Caki2 (cell line): Measurements from ENCODE around the gene ARHGEF1. TPM values are rescaled to one million over a fixed set of nuclear protein-coding genes. Genes with fewer than 3 reads are reported as not detected.
"Not testable (repeated sequence)": the region's sequence is repeated elsewhere in the genome, so short reads cannot be mapped to it uniquely, and the experiment has no call there.

Source experiments
- DNase-seq: peaks from one replicate; pipeline ENCODE4 v3.0.0-alpha.2; 2015; ENCODE audit warnings: low read depth
- in situ Hi-C: cut with HindIII; loops from 2 replicates; pipeline ENCODE4 v1.10.0; 2016; ENCODE audit warnings: low sequenced_read_pairs, low pct_unique_long_range_greater_than_20kb, mixed read lengths
- total RNA-seq: library from RNA; depleted of rRNA; stranded (reverse); fragments of >200 nt; shearing (Covaris generic); gene quantifications from 2 replicates; pipeline ENCODE4 v1.2.3, GENCODE V29; 2014; ENCODE audit warnings: low replicate concordance

Gene ARHGEF1
- total RNA-seq, 1 experiment from 2014 or later = 43.6 TPM

DNA sequence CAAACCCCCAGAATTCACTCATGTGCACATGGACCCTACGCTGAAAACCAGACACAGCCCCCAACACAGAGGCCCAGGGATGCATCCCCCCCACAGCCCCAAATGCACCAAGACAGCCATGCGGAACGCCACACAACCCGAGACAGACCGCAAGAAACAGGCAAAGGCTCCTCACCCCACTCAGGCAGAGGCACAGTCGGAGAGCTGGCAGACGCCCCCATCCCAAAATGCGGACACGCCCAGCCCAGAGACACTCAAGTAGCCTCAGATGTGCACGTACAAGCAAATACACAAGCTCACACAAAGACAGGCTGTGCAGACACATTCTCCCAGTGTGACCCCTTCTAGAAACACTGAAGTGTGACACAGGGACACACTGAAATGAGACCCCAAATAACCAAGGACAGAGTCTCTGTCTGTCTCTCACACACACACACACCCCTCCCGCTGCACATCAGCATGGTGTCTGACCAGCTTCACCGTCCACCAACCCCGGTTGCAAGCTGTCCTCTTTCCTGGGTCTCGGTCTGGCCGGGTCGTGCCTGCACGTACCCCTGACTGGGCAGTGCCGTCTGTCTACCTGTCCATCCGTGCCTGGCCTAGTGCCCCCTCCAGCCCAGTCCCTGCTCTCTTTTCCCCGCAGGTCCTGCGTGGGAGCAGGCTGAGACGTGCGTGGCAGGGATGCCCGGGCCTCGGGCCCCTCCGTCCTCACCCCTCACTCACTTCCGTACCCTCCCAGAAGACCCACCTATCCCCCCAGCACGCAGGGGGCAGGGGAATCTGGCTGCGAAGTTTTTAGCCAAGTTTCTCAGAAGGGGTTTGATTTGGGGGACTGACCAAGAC, 29.1 kb downstream of the ARHGEF1 start:
- in situ Hi-C loops = no loop called here
- no peak for DNase-seq

DNA sequence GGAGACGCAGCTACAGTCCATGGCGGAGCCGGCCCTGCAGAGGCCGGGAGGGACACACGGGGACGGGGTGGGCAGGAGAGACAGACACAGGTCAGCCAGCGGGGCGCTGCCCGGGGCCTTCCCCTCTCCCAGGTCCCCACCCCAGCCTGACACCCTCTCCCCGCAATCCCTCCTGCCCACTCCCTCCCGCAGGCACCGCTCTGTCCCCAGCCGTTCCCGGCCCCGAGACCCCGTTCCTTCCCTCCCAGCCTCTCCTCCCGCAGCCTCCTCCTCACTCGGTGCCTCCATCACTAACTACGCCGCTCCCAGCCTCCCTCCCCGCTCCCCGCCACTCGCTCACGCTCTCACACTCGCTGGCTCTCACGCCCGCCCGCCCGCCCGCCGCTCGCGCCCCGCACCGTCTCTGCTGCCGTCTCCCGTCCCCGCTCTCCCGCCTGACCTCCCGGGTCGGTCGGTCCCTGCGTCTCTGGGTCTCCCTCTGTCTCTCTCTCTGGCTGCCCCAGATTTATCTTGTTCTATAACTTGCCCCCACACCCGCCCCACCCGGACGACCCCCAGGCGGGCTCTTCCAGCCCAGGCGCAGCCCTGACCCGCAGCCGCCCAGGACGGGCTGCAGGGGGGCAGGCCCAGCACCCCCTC, 30.0 kb downstream of the ARHGEF1 start:
- DNase-seq = no peak
- in situ Hi-C loops = no loop called here

DNA sequence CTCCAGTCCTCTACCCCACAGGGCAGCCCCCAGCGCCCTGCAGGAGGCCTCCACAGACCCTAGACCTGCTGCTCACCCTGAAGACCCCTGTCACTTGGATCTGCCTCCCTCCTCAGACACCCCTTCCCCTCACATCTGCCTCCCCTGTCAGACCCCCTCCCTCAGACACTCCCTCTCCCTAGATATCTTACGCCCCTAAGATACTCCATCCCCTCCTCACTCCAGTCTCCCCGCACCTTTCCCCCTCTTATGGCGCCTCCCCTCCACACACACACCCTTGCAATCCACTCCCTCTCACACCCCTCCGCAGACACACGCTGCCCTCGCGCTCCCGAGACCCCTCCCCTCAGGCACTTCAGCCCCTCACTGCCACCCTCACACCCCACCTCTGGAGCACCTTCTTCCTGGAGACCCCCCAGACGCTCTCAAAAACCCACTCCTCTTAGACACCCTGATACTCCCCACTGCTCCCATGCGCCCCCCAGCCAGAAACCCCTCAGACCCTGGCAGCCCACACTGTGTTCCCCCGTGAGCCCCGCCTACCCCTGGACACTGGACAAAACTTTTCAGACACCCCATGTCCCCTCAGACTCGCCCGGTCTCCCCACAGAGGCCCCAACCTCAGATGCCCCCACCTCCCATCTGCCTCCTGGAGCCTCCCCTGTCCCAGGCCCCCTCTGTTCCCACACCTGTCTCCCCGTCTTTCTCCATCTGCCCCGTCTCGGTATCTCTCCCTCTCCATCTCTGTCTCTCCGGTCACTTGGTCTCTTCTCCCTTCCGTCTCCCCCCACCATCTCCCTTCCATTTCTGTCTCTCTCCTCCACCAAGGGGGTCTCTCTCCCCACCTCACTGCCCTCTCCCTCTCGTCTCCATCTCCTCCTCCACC, 30.8 kb downstream of the ARHGEF1 start:
- in situ Hi-C loops = no loop called here

DNA sequence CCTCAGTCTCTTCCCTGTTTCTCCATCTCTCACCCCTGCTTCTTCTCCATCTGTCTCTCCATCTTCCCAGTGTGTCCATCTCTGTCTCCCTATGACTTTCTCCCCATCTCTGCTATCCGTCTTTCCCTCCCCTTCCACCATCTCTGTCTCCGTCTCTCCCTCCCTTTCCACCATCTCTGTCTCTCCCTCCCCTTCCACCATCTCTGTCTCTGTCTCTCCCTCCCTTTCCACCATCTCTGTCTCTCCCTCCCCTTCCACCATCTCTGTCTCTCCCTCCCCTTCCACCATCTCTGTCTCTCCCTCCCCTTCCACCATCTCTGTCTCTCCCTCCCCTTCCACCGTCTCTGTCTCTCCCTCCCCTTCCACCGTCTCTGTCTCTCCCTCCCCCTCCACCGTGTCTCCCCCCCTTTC, 31.4 kb downstream of the ARHGEF1 start:
- in situ Hi-C loops, DNase-seq: not testable (repeated sequence)

More for the DNA sequence above, 30.8 kb downstream of the ARHGEF1 start:
- DNase-seq = no peak

DNA sequence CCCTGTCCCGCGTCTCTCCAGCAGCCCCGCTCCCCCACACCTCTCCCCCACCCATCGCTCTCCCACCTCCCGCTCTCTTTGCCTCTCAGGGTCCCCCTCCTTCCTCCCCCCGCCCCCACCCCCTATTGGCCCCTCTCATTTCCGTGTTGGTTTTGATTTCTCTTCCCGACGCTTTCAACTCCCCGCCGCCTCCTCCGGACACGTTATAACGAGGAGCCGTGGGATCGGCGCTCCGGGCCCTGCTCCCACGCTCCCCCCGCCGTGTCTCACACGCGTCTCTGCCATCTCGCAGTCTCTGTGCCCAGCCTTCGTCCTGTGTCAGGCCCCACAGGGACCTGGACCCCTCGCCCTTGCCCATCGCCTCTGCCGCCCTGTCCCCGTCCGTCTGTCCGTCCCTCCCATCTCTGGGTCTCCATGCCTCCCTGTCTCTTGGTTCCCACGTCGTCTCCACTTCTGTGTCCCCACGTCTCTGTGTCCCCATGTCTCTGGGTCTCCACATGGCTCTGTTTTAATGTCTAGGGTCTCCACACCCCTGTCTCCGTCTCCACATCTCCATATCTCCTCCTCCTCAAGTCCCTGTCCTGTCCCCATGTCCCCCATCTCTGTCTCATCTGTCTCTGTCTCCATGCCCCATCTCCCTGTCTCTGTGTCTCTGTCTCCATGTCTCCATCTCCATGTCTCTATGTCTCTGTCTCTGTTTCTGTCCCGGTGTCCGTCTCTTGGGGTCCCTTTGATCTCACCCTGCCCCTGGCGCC, 32.2 kb downstream of the ARHGEF1 start:
- in situ Hi-C loops = no loop called here
- DNase-seq = no peak

DNA sequence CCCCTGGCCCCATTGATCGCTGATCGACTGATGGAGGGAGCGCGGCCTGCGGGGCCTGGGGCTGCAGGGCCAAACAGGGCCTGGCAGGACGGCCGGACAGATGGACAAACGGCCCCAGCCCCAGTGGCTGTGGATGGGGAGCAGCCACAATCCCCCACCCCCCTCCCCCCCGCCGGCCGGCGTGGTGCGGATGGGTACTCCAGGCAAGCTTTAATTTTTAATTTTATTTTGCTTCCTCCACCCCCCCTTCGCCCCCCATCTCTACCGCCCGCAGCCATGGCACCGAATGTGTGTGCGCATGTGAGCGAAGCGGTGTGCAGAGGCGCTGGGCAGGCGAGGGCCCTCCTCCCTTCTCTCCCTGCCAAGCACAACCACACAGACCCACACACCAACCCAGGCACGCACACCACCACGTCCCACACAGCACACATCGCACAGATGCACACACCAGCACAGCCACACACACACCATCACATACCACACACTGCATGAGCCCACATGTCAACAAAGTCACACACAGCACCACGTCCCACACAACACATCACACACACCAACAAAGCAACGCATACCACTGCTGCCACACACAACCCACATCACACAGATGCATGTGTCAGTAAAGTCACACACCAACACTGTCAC, 32.9 kb downstream of the ARHGEF1 start:
- no peak for DNase-seq
- in situ Hi-C loops = no loop called here

DNA sequence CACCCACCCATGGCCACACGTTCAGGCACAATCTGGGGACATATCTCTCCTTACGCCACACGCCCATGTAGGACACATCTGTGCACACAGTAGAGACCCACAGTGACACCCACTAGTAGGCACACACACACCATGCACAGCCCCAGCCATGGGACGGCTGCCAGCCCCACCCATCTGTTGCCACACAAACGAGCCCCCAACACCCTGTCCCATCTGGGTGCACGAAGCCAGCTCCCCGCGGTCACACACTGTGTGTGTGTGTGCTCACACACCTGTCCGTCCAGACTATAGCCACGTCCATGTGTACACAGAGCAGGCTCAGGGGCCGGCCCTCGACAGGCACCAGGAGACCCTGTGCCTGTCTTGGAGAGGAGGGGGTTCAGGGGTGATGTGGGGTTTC, 34.7 kb downstream of the ARHGEF1 start:
- in situ Hi-C loops = no loop called here
- DNase-seq = no peak

DNA sequence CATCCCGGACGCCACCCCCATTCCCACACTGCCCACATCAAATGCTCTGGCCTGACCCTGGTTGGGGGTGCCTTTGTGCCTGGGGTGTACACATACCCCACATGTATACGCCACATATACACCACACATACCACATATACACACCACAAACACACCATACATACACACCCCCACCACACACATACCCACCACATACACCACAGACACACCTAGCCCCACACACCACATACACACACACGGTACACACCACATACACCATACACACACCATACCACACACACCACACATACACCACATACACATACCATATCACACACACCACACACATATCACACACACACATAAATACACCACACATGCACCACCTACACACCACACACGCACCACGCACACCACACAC, 35.1 kb downstream of the ARHGEF1 start:
- in situ Hi-C loops = no loop called here

DNA sequence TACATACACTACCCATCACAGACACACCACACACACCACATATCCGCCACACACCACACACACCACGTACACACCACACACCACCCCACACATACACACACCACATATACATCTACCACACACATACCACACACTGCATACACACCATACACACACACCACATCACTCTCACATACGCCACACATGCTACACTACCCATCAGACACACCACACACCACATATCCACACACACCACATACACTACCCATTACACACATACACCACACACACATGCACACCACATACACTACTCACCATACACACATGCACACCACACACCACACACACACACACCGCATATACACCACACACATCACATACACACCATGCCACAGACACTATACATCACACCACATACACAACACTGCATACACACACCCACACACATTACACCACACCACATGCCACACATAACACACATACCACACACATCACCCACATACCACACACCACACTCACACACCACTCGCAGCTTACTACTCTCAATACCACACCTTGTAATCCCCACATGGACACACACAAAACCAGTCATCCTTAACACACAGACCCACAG, 35.8 kb downstream of the ARHGEF1 start:
- no peak for DNase-seq
- in situ Hi-C loops = no loop called here

More for the DNA sequence above, 35.1 kb downstream of the ARHGEF1 start:
- DNase-seq = no peak

DNA sequence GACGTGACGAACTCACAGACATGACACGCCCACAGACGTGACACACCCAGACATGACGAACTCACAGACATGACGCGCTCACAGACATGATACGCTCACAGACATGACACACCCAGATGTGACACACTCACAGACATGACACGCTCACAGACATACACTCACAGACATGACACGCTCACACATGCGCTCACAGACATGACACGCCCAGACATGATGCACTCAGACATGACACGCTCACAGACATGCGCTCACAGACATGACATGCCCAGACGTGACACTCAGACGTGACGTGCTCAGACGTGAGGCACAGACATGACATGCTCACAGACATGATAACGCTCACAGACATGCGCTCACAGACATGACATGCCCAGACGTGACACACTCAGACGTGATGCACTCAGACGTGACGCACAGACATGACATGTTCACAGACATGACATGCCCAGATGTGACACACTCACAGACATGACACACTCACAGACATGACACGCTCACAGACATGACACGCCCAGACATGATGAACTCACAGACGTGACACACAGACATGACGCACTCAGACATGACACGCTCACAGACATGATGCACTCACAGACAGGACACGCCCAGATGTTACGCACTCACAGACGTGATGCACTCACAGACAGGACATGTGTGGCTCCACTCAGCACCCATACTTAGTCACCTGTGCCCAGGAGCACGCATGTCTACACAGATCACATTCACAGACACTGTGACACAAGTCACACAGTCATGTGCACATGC, 37.1 kb downstream of the ARHGEF1 start:
- in situ Hi-C loops = no loop called here
- DNase-seq = no peak

DNA sequence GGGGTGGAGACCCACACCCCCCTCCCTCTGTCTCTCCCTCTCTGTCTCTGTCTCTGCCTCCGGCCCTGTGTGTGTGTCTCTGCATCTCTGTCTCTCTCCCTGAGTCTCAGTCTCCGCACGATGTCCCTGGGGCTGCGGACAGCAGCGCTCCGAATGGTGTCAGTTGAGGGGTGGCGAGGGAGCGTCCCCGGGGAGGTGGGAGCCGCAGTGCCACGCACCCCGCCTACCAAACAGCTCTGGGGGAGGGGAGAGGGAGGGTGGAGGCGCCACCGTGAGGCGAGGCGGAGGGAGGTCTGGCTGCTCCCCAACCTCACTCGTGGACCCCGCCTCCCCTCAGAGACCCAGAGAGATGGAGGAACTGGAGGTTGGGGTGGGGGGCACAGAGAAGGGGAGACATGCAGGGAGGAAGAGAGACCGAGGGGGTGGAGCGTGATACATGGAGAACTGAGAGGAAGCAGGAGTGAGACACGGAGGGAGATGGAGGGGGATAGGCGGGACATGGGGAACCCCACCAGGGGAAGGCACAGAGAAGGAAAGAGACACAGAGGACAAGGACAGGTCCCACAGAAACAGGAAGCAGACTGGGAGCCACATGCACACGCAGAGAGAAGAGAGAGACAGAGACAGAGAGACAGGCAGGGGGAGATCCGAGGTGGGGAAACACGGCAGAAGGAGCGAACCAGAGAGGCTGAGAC, 38.0 kb downstream of the ARHGEF1 start:
- no peak for DNase-seq
- in situ Hi-C loops = no loop called here

DNA sequence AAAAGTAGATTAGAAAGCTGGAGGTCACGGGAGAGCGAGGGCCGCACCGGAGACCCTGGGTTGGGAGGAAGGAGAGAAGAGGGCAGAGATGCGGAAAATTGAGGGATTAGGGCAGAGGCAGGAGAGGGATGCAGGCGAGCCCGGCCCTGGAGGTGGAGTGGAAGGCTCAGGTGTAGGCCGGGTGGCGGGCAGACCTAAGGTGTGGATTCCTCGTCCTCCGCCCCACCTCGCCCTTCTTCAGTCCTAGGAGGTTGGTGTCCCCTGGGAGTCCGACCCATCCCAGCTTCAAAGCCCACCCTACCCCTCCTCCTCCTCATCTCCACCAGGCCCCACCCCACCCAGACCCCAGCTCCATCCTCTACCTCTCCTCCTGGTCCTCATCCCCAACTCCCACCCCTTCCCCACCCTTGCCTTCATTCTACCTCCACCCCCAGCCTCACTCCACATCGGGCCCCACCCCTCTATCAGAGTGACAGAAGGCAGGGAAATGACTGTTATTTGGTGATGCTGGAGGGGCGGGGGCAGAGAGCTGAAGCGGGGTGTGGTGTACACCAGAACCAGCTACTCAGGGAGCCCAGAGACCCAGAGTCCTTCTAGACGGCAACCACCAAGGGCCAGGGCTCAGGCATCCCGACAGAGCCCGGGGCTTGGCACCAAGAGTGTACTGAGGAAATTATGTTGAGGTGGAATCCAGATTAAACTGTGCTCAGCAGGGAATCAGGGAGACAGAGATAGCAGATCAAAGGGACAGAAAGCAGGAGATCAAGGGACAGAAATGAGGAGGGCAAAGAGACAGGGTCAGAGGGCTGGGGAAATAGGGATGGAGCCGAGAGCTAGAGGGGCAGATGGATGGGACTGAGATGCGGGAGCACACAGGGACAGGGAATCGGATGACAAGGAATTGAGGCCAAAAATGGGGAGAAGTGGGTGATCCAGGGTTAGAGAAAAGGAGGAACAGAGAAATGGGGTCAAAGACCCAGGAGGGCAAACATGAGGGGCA, 38.9 kb downstream of the ARHGEF1 start:
- in situ Hi-C loops = no loop called here
- no peak for DNase-seq

DNA sequence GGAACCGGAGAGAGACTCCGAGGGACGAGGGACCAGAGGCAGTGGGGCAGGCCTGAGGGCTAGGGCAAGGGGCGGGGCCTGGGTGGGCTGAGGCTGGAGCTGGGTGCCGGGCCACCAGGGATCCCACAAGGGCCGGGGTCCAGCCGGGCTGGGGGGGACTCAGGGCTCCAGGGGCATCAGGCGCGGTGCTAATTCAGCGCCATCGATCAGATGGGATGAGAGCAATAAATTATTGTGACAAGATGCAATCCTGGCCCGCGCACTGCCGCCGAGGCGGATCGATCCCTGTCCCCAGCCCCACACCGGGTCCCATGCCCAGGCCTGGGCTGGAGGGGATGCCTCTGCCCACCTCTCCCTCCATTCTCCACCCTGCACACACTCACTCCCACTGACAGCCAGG, 39.6 kb downstream of the ARHGEF1 start:
- in situ Hi-C loops = no loop called here

DNA sequence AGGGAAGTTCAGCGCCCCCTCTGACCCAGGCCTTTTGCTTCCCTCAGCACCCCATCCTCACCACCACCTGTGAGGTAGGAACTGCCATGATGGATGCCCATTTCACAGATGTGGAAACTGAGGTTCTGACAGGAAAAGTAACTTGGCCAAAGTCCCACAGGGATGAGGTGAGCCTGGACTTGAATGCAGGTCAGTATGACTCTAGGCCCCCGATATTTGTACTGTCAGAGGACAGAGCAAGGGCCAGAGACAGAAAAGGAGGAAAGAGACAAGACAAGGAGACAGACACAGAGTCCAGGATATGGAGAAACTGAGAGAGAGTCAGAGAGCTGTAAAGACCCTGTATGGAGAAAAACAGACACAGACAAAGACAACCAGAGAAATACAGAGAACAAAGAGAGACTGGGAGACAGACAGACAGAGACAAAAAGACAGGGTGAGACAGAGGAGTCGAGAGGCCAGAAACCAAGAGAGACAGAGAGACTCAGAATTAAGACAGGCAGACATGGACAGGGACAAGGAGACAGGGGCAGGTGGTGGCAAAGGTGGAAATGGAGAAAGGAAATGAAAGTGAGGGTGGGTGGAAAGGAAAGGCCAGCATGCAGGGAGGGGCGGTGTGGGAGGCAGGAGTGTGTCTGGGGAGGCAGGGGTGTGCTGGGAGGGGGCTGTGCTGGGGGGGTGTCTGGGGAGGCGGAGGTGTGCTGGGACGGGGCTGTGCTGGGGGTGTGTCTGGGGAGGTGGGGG, 40.2 kb downstream of the ARHGEF1 start:
- in situ Hi-C loops = no loop called here
- DNase-seq = no peak

More for the DNA sequence above, 39.6 kb downstream of the ARHGEF1 start:
- no peak for DNase-seq
